Activated CD4-positive, alpha-beta T cell treated with anti-CD3 and anti-CD28 coated beads for 1 hour (primary cell): Measurements from ENCODE around the gene CCL25.

Experiments
- DNase-seq: peaks from one replicate; pipeline ENCODE4 v3.0.0-alpha.2; 2020

Gene CCL25

GRCh38 chr19:8046569-8047165, 5.9 kb upstream of the CCL25 start:
- DNase-seq, result no peak

- DNase-seq, result peak; percentile 74
Observed at GRCh38 chr19:8050274-8051096, 2.1 kb upstream of the CCL25 start.

GRCh38 chr19:8054169-8054568, 1.6 kb downstream of the CCL25 start:
- DNase-seq, result no peak

GRCh38 chr19:8056533-8056932, 4.0 kb downstream of the CCL25 start:
- no peak for DNase-seq

- DNase-seq, result no peak
Observed at GRCh38 chr19:8057545-8058270, 5.1 kb downstream of the CCL25 start.

- no peak for DNase-seq
Observed at GRCh38 chr19:8064911-8065874, 12.6 kb downstream of the CCL25 start.

- DNase-seq, result no peak
Observed at GRCh38 chr19:8065875-8066261, 13.3 kb downstream of the CCL25 start.

- DNase-seq, result no peak
Observed at GRCh38 chr19:8069096-8069973, 16.8 kb downstream of the CCL25 start.

GRCh38 chr19:8071912-8072311, 19.4 kb downstream of the CCL25 start:
- DNase-seq, result no peak

GRCh38 chr19:8074501-8074900, 21.9 kb downstream of the CCL25 start:
- no peak for DNase-seq

GRCh38 chr19:8075158-8076074, 22.9 kb downstream of the CCL25 start:
- DNase-seq, result no peak

- no peak for DNase-seq
Observed at GRCh38 chr19:8079988-8080387, 27.4 kb downstream of the CCL25 start.

GRCh38 chr19:8080832-8081231, 28.3 kb downstream of the CCL25 start:
- no peak for DNase-seq

- no peak for DNase-seq
Observed at GRCh38 chr19:8081569-8082550, 29.3 kb downstream of the CCL25 start.

- DNase-seq, result no peak
Observed at GRCh38 chr19:8083141-8083540, 30.6 kb downstream of the CCL25 start.

- DNase-seq, result no peak
Observed at GRCh38 chr19:8084152-8084551, 31.6 kb downstream of the CCL25 start.

GRCh38 chr19:8085598-8086408, 33.2 kb downstream of the CCL25 start:
- no peak for DNase-seq

- no peak for DNase-seq
Observed at GRCh38 chr19:8086849-8087248, 34.3 kb downstream of the CCL25 start.
